Panc1 (cell line): ENCODE data around the gene FAM53B.

Experiments used
- CTCF ChIP-seq: fragments of 450-650 bp; IDR thresholded peaks from 2 replicates; pipeline ENCODE4 v1.5.1; 2017; ENCODE audit warnings: mild to moderate bottlenecking
- POLR2AphosphoS5 ChIP-seq: IDR thresholded peaks from 2 replicates; pipeline ENCODE4 v1.6.1; 2012; ENCODE audit warnings: mild to moderate bottlenecking, low read depth, low read length, moderate library complexity
- TCF7L2 ChIP-seq: IDR thresholded peaks from 2 replicates; pipeline ENCODE4 v1.6.1; 2011; ENCODE audit warnings: mild to moderate bottlenecking, low read depth, low read length, inconsistent platforms

- TF ChIP-seq CTCF: no peak
- TF ChIP-seq POLR2AphosphoS5: no peak
- TF ChIP-seq TCF7L2: no peak
Observed at GRCh38 chr10:124748166-124748565, 4.0 kb upstream of the FAM53B start.
